GM12872 (cell line): ENCODE results near the gene GSG1L.

Experiments
- TF ChIP-seq, protein P1 (sequence below): IDR thresholded peaks from 3 replicates; pipeline ENCODE4 v1.5.1; 2011; ENCODE audit warnings: low read depth, mild to moderate bottlenecking, low read length, moderate library complexity; ENCODE audit not compliant: insufficient read depth

Gene GSG1L

DNA sequence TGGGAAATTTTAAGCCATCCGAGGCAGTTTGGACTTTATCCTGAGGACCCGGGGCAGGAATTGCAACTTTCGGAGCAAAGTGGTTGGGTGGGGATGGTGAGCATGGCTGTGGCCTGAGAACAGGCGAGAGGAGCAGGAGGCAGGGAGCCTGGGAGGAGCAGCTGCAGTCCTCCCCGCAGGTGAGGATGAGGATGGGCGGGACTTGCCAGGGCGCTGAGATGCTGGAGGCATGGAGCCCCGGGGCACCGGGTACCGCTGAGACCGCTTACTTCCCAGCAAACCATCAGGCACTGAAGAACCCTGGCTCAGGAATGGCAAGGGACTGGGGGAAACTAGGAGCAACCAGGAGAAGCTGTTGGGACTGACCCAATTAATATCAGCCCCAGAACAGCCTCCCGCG, 210.8 kb downstream of the GSG1L start:
- TF ChIP-seq, protein P1, sequence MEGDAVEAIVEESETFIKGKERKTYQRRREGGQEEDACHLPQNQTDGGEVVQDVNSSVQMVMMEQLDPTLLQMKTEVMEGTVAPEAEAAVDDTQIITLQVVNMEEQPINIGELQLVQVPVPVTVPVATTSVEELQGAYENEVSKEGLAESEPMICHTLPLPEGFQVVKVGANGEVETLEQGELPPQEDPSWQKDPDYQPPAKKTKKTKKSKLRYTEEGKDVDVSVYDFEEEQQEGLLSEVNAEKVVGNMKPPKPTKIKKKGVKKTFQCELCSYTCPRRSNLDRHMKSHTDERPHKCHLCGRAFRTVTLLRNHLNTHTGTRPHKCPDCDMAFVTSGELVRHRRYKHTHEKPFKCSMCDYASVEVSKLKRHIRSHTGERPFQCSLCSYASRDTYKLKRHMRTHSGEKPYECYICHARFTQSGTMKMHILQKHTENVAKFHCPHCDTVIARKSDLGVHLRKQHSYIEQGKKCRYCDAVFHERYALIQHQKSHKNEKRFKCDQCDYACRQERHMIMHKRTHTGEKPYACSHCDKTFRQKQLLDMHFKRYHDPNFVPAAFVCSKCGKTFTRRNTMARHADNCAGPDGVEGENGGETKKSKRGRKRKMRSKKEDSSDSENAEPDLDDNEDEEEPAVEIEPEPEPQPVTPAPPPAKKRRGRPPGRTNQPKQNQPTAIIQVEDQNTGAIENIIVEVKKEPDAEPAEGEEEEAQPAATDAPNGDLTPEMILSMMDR: no peak

DNA sequence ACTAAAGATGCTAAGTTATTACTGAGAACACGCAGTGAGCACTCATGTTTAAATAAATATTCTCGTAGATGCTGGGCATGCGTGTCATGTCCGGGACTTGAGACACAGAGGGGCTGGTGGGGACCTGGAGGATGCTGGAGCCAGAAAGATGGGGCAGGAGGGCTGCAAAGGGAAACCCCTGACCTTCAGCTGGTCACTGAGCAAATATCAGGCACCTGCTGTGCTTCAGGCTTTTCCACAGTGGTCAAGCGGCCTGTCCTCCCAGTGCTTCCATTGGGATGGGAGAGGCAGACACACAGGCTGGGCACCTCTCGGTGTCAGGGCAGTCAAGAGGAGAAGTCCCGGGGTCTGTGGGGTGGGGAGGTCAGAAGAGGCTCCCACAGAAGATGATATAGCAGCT, 211.4 kb downstream of the GSG1L start:
- TF ChIP-seq, protein P1: no peak

DNA sequence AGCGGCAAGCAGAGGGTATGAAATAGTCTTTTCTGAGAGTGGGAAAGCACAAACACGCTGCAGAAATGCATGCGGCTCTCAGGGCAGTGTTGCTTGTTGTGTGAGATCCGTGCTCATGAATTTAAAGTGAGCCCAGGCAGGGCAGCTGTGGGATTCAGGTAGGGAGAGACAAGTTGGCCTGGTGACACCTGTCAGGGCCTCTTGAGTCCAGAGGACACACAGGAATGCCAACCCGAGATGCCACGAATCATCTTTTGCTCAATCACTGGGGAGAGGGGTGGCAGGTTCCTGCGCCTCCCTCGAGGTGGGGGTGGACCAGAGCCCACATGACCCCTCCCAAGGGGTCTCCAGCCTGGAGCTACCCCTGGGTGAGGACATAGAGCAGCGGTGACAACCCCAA, 211.9 kb downstream of the GSG1L start:
- TF ChIP-seq, protein P1: no peak

DNA sequence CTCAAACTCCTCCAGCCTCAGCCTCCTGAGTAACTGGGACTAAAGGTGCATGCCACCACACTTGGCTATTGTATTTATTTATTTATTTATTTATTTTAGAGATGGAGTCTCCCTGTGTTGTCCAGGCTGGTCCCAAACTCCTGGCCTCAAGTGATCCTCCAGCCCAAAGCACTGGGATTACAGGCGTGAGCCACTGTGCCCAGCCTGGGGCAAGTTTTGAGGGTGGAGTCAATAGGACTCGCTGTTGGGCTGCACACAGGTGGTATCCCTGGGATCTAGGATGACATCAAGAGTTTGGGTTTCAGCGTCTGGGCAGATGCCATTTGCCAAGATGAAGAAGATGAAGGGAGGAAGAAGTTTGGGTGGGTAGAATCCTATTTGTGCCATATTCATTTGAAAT, 213.9 kb downstream of the GSG1L start:
- TF ChIP-seq, protein P1: no peak

DNA sequence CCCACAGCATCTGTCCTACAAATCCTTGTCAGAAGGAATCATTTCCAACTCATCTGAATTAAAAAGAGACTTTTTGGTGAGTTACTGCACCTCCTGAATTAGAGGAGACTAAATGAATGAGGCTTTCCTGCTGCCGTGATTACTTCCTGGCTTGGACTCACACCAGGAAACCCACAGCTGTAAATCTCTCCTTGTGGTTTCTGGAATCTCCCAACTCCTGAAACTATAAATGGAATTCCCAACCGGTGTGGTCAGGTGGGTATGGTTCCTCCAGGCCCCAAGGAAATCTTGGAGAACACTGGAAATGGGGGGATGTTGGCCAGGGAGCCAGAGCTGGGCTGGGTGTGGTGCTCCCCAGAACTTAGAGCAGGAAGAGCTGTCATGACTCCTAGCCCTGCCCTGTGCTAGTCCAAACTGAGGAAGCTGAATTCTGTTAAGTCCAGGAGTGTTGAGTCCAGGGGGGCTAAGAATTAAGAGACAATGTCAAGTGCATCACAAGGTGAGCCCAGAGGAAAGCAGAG, 216.4 kb downstream of the GSG1L start:
- TF ChIP-seq, protein P1: no peak

DNA sequence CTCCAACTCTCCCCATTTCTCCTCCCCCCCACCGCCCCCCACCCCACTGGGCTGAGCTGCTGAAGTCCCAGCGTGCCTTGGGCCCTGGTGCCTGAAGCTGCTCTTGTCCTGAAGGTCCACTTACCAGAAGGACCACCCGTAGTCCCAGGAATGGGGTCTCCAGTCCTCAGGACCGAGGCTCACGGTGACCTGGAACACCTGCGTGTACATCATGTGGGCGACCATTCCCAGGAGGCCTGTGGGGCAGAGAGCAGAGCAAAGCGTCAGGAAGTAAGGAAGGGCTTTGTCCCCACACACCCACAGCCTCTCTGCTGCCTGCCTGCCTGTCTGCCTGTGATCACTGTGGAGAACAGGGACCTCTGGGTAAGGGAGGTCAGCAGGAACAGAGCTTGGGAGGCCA, 218.7 kb downstream of the GSG1L start:
- TF ChIP-seq, protein P1: no peak

DNA sequence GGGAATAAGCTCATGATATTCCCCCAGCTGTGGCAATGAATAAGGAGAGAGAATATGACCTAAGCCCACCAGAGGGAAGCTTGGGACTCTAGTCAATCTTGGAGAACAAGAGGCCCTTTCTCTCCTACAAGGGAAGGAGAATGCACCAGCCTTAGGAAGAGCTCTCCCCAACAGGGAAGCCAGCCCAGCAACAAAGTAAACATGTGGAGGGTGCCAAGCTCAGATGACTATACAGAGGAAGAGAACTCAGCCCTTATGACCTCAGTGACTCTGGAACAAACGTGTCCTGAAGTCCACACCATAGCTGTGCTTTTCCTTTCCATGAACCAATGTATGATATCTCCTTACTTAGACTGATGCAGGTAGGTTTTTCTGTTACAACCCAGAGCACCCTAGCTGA, 219.7 kb downstream of the GSG1L start:
- TF ChIP-seq, protein P1: no peak
